Right kidney (tissue), 1 donor: Measurements from ENCODE around the gene DCP1B.

Source experiments
- DNase-seq: peaks from one replicate; pipeline ENCODE4 v3.0.0-alpha.2; 2016

DCP1B gene

GRCh38 chr12:1919284-1919683 lies 85.0 kb downstream of the DCP1B start:
- DNase-seq: no peak

- DNase-seq: no peak
Observed at GRCh38 chr12:1918884-1919236, 85.4 kb downstream of the DCP1B start.

DNA sequence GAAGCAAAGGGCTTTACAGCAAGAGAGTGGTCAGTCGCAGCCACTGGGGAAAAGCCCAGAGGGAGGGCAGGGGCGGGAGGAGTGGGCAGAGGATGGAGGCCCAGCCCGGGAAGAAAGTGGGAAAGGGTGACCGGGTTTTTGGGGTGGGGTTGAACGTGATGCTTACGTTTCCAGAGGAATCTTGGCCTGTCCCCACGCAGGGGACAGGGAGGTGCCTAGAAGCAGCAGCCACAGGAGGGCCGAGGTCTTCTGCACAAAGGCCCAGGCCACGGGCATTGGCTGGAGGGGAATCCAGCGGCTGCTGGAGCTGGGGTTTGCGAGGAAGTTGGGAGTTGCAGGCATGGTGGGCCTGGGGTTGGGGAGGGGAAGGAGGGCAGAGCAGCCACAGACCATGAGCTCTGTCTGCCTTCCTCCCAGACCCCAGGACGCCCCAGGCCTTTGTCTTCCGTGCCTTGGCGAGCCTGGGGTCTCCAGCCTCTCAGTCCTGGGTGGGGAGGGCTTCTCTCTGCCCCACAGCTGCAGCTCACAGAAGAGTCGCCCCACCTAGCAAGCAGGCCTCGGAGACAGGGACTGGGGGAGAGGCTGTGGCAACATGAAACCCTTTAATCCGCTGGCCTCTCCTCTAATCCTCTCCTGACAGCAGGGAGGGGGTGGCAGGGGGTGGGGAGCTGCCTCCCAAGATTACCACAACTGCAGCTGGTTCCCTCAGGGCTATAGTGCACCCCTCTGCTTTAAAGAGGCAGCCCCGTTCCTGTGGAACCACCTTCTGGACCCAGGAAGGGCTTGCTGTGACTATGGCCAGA lies 86.0 kb downstream of the DCP1B start, which contains the start of gene CACNA2D4:
Gene CACNA2D4 (minus strand): TSS at position 572 of the 803 bp plus-strand sequence. CDS start 179 bp downstream, at position 393.
- no peak for DNase-seq

- DNase-seq: no peak
Observed at GRCh38 chr12:1917172-1918070, 86.8 kb downstream of the DCP1B start.

DNA sequence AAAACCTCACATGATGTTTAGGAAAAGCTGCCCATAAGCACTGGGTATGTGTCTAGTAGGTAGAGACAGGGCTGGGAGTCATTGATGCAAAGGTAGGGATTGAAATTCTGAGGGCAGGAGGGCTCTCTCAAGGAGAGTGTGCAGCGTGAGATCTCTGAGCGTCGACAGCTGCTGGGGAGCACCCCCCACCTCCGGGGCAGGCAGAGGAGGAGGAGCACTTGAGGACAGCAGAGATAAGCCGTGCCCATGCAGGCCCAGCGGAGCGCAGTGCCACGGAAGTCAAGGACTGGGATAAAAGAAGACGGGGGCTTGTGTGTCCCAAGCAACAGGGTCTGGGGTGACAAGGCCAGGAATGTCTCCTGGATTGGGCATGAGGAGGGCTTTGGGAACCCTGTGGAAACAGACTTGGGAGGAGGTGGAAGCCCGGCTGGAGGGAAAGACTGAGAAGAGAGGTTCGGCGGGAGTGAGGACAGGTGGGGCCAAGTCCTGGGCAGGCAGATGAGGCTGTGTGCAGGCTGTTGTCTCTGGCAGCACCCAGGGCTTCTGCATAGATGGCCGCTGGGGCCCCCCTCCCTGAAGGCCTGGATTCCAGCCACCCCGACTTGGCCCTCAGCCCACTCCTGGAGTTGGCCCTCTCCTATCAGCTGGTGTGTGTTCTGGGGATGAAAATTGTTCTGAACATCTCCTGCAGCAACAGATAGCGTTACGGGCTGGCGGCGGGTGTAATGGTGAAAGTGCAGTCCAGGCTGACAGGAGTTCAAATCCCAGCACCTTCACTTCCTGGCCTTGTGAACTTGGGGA lies 87.7 kb downstream of the DCP1B start:
- DNase-seq: no peak

DNA sequence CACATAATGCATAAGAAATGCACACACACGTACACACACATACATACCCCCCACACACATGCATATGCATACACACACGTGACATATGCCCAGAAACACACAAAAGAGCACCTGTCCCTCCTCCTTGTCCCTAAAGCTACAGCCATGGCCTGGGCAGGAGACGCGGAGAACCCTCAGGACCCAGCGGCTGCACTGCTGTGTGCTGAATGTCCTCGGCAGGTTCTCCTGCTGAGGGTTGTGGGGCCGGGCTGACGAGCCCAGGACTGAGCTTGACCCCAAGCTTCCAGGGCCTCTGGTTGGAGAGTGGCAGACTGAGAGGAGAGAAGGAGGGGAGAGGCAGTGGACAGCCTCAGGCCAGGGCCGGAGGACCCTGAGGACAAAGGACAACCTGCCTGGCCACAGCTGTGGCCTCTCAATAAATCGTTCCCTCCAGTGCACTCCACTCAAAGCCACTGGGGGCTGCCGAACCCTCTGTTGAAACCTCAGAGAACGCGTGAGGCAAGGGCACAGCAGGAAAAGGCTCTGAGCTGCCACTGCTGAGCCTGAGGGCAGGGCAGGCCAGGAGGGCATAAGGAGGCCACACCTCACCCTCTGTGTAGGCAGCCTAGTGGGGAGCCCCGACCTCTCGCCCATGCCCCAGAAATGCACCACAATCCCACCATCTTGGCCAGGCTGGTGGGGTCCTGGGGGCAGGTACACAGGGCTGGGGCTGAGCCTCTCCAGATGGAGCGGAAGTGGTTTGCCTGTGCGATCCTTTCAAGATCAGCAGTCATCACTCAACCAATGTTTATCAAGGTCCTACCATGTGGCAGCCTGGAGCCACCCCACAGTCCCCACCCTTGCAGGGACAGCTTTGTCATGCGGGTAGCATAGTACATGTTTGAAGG lies 88.9 kb downstream of the DCP1B start:
- no peak for DNase-seq

- DNase-seq: no peak
Observed at GRCh38 chr12:1914114-1914911, 89.9 kb downstream of the DCP1B start.

- DNase-seq: no peak
Observed at GRCh38 chr12:1913377-1914113, 90.7 kb downstream of the DCP1B start.

DNA sequence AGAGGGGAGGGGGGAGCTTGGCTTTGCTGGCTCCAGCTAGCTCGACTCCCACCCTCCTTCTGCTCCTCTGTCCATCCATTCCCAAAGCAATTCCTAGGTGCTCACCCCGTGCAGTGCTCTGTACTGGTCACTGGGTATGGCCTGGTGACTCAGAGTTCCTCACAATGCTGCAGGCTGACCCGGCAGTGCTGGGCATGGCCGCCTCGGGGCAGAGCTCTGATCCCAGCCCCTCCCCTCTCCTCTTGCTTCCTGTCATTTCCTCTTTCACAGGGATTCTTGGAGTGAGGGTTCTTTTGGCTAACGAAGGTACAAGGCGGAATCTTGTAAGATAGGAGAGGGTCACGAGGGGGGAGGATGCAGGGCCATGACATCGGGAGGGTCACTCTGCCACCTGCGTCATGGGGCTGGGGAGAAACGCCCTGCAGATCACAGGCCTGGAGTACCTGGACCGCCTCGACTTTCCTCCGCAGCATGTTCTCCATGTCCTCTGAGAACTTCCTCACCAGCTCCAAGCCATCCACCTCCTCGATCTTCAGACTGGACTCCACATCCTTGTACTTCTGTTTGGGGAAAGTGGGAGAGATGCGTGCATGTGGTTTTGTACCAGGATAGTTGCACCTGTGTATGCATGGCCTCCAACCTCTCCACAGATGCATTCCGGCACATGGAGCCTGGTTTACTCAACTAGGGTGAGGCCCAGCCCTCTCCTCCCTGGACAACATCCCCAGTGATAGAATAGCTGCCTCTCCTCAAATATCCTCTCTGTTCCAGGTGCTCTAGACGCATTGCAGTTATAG lies 91.5 kb downstream of the DCP1B start:
- DNase-seq: no peak

- DNase-seq: no peak
Observed at GRCh38 chr12:1911598-1912575, 92.4 kb downstream of the DCP1B start.

DNA sequence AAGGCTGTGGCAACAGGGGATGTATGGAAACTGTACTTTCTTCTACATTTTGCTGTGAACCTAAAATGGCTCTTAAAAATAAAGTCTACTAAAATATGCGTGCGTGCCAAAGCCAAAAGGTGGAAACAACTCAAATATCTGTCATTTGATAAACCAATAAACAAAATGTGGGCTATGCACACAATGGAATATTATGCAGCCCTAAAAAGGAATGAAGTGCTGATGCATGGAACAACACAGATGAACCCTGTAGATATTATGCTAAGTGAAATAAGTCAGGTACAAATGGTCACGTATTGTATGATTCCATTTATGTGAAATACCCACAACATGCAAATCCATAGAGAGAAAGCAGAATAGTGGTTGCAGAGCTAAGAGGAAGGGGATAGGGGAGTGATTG lies 93.8 kb downstream of the DCP1B start:
- no peak for DNase-seq

DNA sequence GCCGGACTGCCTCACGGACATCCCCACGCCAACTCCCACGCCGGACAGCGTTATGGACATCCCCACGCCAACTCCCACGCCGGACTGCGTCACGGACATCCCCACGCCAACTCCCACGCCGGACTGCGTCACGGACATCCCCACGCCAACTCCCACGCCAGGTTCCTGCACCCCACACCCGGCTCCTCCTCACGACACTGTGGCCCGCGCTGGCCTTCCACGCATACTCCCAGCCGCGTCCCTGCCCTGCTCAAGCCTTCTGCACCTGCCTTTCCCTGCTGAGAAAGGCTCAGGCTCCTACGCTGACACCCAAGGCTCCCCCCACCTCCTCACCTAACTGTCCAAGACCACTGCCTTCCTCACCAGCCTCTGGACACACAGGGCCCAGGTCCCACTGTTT lies 95.5 kb downstream of the DCP1B start:
- no peak for DNase-seq

- no peak for DNase-seq
Observed at GRCh38 chr12:1907652-1908611, 96.3 kb downstream of the DCP1B start.

- no peak for DNase-seq
Observed at GRCh38 chr12:1906579-1906978, 97.7 kb downstream of the DCP1B start.

- no peak for DNase-seq
Observed at GRCh38 chr12:1904875-1905274, 99.4 kb downstream of the DCP1B start.

- DNase-seq: no peak
Observed at GRCh38 chr12:1896964-1897363, 107.3 kb downstream of the DCP1B start.
